Activated T-cell treated with anti-CD3 and anti-CD28 coated beads, Interleukin-2, amount 50 U/mL, for 4 hours (primary cell): ENCODE results near the gene THOC2. TPM values are rescaled to one million over a fixed set of nuclear protein-coding genes. Genes with fewer than 3 reads are reported as not detected.
"Not testable (repeated sequence)": the region's sequence is repeated elsewhere in the genome, so short reads cannot be mapped to it uniquely, and the experiment has no call there.

Experiments
- ATAC-seq, 2 donors: fragments of 200-7000 bp; cut with Tn5 transposase; one replicate each; pipeline ENCODE4 v1.10.0; 2021
- DNase-seq: peaks from one replicate; pipeline ENCODE4 v3.0.0-alpha.2; 2020
- H3K27me3 Mint-ChIP-seq: one replicate; pipeline ENCODE4 v1.8.0; 2021; ENCODE audit warnings: low read depth, mixed read lengths
- H3K36me3 Mint-ChIP-seq: one replicate; pipeline ENCODE4 v1.8.0; 2022; ENCODE audit warnings: mixed read lengths; ENCODE audit not compliant: insufficient read depth
- H3K4me1 Mint-ChIP-seq: one replicate; pipeline ENCODE4 v1.8.0; 2021; ENCODE audit warnings: low read depth, mixed read lengths
- H3K4me3 Mint-ChIP-seq: one replicate; pipeline ENCODE4 v1.8.0; 2021; ENCODE audit warnings: mild to moderate bottlenecking, moderate library complexity, mixed read lengths
- H3K9me3 Mint-ChIP-seq: one replicate; pipeline ENCODE4 v1.8.0; 2021; ENCODE audit warnings: mixed read lengths
- total RNA-seq, 3 donors: library from RNA; stranded (reverse); gene quantifications; one replicate each; pipeline ENCODE4 v1.2.1, GENCODE V29; 2021

The THOC2 gene
- total RNA-seq, 3 donors from 2014 or later: 67.1 to 72.2 (median 67.6) TPM

GRCh38 chrX:123728016-123728415, 4.8 kb downstream of the THOC2 start:
- ATAC-seq (no peak), DNase-seq (no peak)
- Mint-ChIP-seq H3K4me1 (peaks cover 34% of the 10 kb centered on the region), H3K36me3 (peaks cover 2% of the 10 kb centered on the region), H3K9me3 (no peaks in the 10 kb centered on the region), H3K27me3 (no peaks in the 10 kb centered on the region), H3K4me3 (no peak overlapping the region)

- not testable (repeated sequence) for ATAC-seq, H3K9me3 Mint-ChIP-seq, DNase-seq, H3K27me3 Mint-ChIP-seq, H3K36me3 Mint-ChIP-seq, H3K4me3 Mint-ChIP-seq
- peaks cover 21% of the 10 kb centered on the region for H3K4me1 Mint-ChIP-seq
These were observed 10.7 kb downstream of the THOC2 start for GRCh38 chrX:123722193-123722592.

- Mint-ChIP-seq H3K4me3 (no peak overlapping the region), H3K27me3 (no peaks in the 10 kb centered on the region), H3K4me1 (peaks cover 28% of the 10 kb centered on the region), H3K9me3 (no peaks in the 10 kb centered on the region), H3K36me3 (peaks cover 4% of the 10 kb centered on the region)
- no peak for ATAC-seq
- no peak for DNase-seq
These were observed 12.4 kb downstream of the THOC2 start for GRCh38 chrX:123720486-123720885.

GRCh38 chrX:123713841-123714240, 19.0 kb downstream of the THOC2 start:
- no peaks in the 10 kb centered on the region for H3K9me3 Mint-ChIP-seq
- ATAC-seq (no peak), DNase-seq (no peak)
- H3K4me3 Mint-ChIP-seq: no peak overlapping the region
- peaks cover 36% of the 10 kb centered on the region for H3K4me1 Mint-ChIP-seq
- no peaks in the 10 kb centered on the region for H3K27me3 Mint-ChIP-seq
- peaks cover 5% of the 10 kb centered on the region for H3K36me3 Mint-ChIP-seq

- Mint-ChIP-seq H3K4me1 (peaks cover 36% of the 10 kb centered on the region), H3K36me3 (peaks cover 5% of the 10 kb centered on the region), H3K9me3 (no peaks in the 10 kb centered on the region), H3K27me3 (no peaks in the 10 kb centered on the region), H3K4me3 (no peak overlapping the region)
- ATAC-seq: no peak
- no peak for DNase-seq
These were observed 19.4 kb downstream of the THOC2 start for GRCh38 chrX:123713434-123713833.

- not testable (repeated sequence) for ATAC-seq, H3K9me3 Mint-ChIP-seq, H3K36me3 Mint-ChIP-seq, H3K27me3 Mint-ChIP-seq, H3K4me3 Mint-ChIP-seq, DNase-seq
- peaks cover 24% of the 10 kb centered on the region for H3K4me1 Mint-ChIP-seq
These were observed 21.7 kb downstream of the THOC2 start for GRCh38 chrX:123711201-123711600.

GRCh38 chrX:123704781-123705180, 28.1 kb downstream of the THOC2 start:
- DNase-seq (no peak), ATAC-seq (no peak)
- Mint-ChIP-seq H3K4me1 (peaks cover 5% of the 10 kb centered on the region), H3K4me3 (no peak overlapping the region), H3K36me3 (peaks cover 9% of the 10 kb centered on the region), H3K9me3 (no peaks in the 10 kb centered on the region), H3K27me3 (no peaks in the 10 kb centered on the region)

GRCh38 chrX:123698979-123699520, 33.8 kb downstream of the THOC2 start:
- ATAC-seq (no peak), DNase-seq (no peak)
- Mint-ChIP-seq H3K4me3 (no peak overlapping the region), H3K36me3 (peaks cover 4% of the 10 kb centered on the region), H3K4me1 (peaks cover 3% of the 10 kb centered on the region), H3K27me3 (no peaks in the 10 kb centered on the region), H3K9me3 (no peaks in the 10 kb centered on the region)

- Mint-ChIP-seq H3K4me3 (no peak overlapping the region), H3K36me3 (peaks cover 7% of the 10 kb centered on the region), H3K4me1 (peaks cover 3% of the 10 kb centered on the region), H3K27me3 (no peaks in the 10 kb centered on the region), H3K9me3 (no peaks in the 10 kb centered on the region)
- no peak for ATAC-seq
- no peak for DNase-seq
These were observed 36.5 kb downstream of the THOC2 start for GRCh38 chrX:123696334-123696733.

- no peak for ATAC-seq
- no peak for DNase-seq
- Mint-ChIP-seq H3K27me3 (no peaks in the 10 kb centered on the region), H3K4me1 (peaks cover 3% of the 10 kb centered on the region), H3K36me3 (peaks cover 10% of the 10 kb centered on the region), H3K4me3 (no peak overlapping the region), H3K9me3 (no peaks in the 10 kb centered on the region)
These were observed 37.6 kb downstream of the THOC2 start for GRCh38 chrX:123695242-123695641.

GRCh38 chrX:123691776-123692175, 41.1 kb downstream of the THOC2 start:
- no peaks in the 10 kb centered on the region for H3K9me3 Mint-ChIP-seq
- H3K27me3 Mint-ChIP-seq: no peaks in the 10 kb centered on the region
- H3K36me3 Mint-ChIP-seq: peaks cover 20% of the 10 kb centered on the region
- ATAC-seq: no peak
- no peak for DNase-seq
- no peaks in the 10 kb centered on the region for H3K4me1 Mint-ChIP-seq
- no peak overlapping the region for H3K4me3 Mint-ChIP-seq

- DNase-seq (no peak), ATAC-seq (no peak)
- Mint-ChIP-seq H3K4me1 (no peaks in the 10 kb centered on the region), H3K4me3 (no peak overlapping the region), H3K9me3 (no peaks in the 10 kb centered on the region), H3K36me3 (peaks cover 25% of the 10 kb centered on the region), H3K27me3 (no peaks in the 10 kb centered on the region)
These were observed 44.3 kb downstream of the THOC2 start for GRCh38 chrX:123688524-123688923.

- Mint-ChIP-seq H3K27me3 (no peaks in the 10 kb centered on the region), H3K36me3 (peaks cover 40% of the 10 kb centered on the region), H3K9me3 (no peaks in the 10 kb centered on the region), H3K4me3 (no peak overlapping the region), H3K4me1 (no peaks in the 10 kb centered on the region)
- no peak for DNase-seq
- no peak for ATAC-seq
These were observed 47.6 kb downstream of the THOC2 start for GRCh38 chrX:123685232-123685631.

GRCh38 chrX:123682186-123682585, 50.7 kb downstream of the THOC2 start:
- DNase-seq (no peak), ATAC-seq (no peak)
- H3K27me3 Mint-ChIP-seq: no peaks in the 10 kb centered on the region
- H3K36me3 Mint-ChIP-seq: peaks cover 43% of the 10 kb centered on the region
- no peaks in the 10 kb centered on the region for H3K9me3 Mint-ChIP-seq
- no peaks in the 10 kb centered on the region for H3K4me1 Mint-ChIP-seq
- no peak overlapping the region for H3K4me3 Mint-ChIP-seq

GRCh38 chrX:123679733-123680460, 53.0 kb downstream of the THOC2 start:
- H3K4me1 Mint-ChIP-seq, H3K4me3 Mint-ChIP-seq: not testable (repeated sequence)
- H3K36me3 Mint-ChIP-seq: peaks cover 45% of the 10 kb centered on the region

More at GRCh38 chrX:123679733-123680460, 53.0 kb downstream of the THOC2 start:
- ATAC-seq, H3K9me3 Mint-ChIP-seq, H3K27me3 Mint-ChIP-seq, DNase-seq: not testable (repeated sequence)
